Stomach (tissue), 9 donors: ENCODE data around the gene SCN2A. TPM values are rescaled to one million over a fixed set of nuclear protein-coding genes. Genes with fewer than 3 reads are reported as not detected.
A peak's percentile ranks its signal among the peaks of the same experiment; 100 is the strongest.

Source experiments
- DNase-seq, 2 donors: peaks; one replicate each; pipeline versions ENCODE4 v3.0.0 to v3.0.0-alpha.2; 2013 to 2019
- H3K27ac ChIP-seq, 5 donors: fragments of 200-600 bp in 4 of 5; sonication (generic) in 4 of 5; one replicate each; pipeline ENCODE4 v1.5.1; 2013 to 2019; ENCODE audit warnings: mild to moderate bottlenecking in 1 of 5, moderate library complexity in 1 of 5
- H3K27me3 ChIP-seq, 3 donors: fragments of 200-600 bp; sonication (generic); one replicate each; pipeline ENCODE4 v1.5.1; 2017 to 2019; ENCODE audit warnings: mixed run types in 1 of 3
- H3K36me3 ChIP-seq, 4 donors: fragments of 200-600 bp; sonication (generic); 1 replicate in 3 of 4; 2 replicates in 1 of 4; pipeline ENCODE4 v1.5.1; 2016 to 2019
- H3K4me1 ChIP-seq, 4 donors: fragments of 200-600 bp; sonication (generic); one replicate each; pipeline ENCODE4 v1.5.1; 2016 to 2019
- H3K4me3 ChIP-seq, 4 donors: fragments of 200-600 bp; sonication (generic) in 3 of 4; one replicate each; pipeline ENCODE4 v1.5.1; 2016 to 2019; ENCODE audit warnings: mild to moderate bottlenecking in 1 of 4
- H3K9me3 ChIP-seq, 4 donors: fragments of 200-600 bp; sonication (generic); one replicate each; pipeline ENCODE4 v1.5.1; 2016 to 2019
- EP300 ChIP-seq: sonication (generic); formaldehyde crosslinking; IDR thresholded peaks from one replicate; pipeline ENCODE4 v1.6.1; 2017; ENCODE audit warnings: antibody characterized with exemption
- POLR2A ChIP-seq, 4 donors: fragments of 450-650 bp; IDR thresholded peaks; one replicate each; pipeline ENCODE4 v1.6.1; 2016; ENCODE audit warnings: antibody characterized with exemption in 4 of 4, control low read depth in 2 of 4, mild to moderate bottlenecking in 1 of 4, moderate library complexity in 1 of 4
- POLR2AphosphoS5 ChIP-seq, 3 donors: sonication (generic); formaldehyde crosslinking; IDR thresholded peaks; one replicate each; pipeline ENCODE4 v1.6.1; 2016; ENCODE audit warnings: antibody characterized with exemption in 3 of 3
- WGBS, 5 donors: extraction: QIAGEN DNeasy Blood & Tissue Kit in 3 of 5; methylation state at CpG; one replicate each; pipeline versions ENCODE4 v1.1.5 to v1.1.7; 2013 to 2018; 5-methylcytosine and 5-hydroxymethylcytosine counted together
- intact Hi-C: fragments of 100-400 bp; cut with DNase I; formaldehyde crosslinking; loops from one replicate; pipeline ENCODE4 v1.15.1; 2023; ENCODE audit warnings: low total_unique reads
- polyA plus RNA-seq, 3 donors: library from polyadenylated mRNA; stranded (reverse); fragments of 200-250 nt; gene quantifications; one replicate each; pipeline ENCODE4 v1.2.3, GENCODE V29; 2013
- total RNA-seq, 5 donors: library from RNA; depleted of rRNA; stranded (reverse); fragments of >200 nt; gene quantifications; one replicate each; pipeline versions ENCODE4 v1.1.0 to v1.2.3, GENCODE V29; 2014 to 2016
- TF ChIP-seq, protein P1 (sequence below), 7 experiments: fragments of 450-650 bp in 4 of 7; fragments of 200-600 bp in 3 of 7; sonication (generic) in 3 of 7; IDR thresholded peaks; one replicate each; pipeline ENCODE4 v1.5.1; 2016 to 2019; ENCODE audit warnings: antibody characterized with exemption in 7 of 7, control low read depth in 2 of 7, mild to moderate bottlenecking in 1 of 7
- donor health status: healthy with polysubstance abuse.
- donor health status: Bipolar disorder and iron deficiency.
- donor health status: healthy.

The SCN2A gene
- total and polyA plus RNA-seq, 8 donors, result 0.06 to 4.1 (median 1.0) TPM; not detected in 2

DNA sequence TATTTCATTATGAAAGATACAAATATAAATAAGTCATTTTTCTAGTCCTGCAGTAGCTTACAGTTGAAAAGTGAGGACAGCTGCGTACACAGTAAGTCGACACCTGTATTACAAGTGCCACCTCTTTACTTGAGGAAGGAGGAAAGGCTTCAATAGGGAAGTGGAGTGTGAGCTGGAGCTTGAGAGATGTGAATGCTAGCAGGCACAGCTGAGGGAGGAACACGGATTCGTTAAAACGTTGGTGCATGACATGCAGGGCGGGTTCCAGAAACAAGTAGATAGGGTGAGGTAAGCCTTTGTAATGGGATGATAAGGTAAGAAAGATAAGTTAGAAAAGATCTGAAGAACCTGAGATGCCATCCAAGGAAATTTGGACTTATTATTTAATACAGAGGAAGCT lies 132.1 kb downstream of the SCN2A start:
- peak in 1 of 2 donors; percentile 21 for DNase-seq
- Histone ChIP-seq H3K36me3 (no peaks in the 10 kb centered on the region), H3K27me3 (no peaks in the 10 kb centered on the region), H3K9me3 (no peaks in the 10 kb centered on the region), H3K4me3 (no peak overlapping the region), H3K4me1 (peaks cover 0 to 8% (median 2%) of the 10 kb centered on the region in 4 donors), H3K27ac (no peak overlapping the region)
- TF ChIP-seq POLR2A (IDR thresholded peaks at IDR 0.05) (no peak), POLR2AphosphoS5 (IDR thresholded peaks at IDR 0.05) (no peak), EP300 (no peak)
- TF ChIP-seq, protein P1, sequence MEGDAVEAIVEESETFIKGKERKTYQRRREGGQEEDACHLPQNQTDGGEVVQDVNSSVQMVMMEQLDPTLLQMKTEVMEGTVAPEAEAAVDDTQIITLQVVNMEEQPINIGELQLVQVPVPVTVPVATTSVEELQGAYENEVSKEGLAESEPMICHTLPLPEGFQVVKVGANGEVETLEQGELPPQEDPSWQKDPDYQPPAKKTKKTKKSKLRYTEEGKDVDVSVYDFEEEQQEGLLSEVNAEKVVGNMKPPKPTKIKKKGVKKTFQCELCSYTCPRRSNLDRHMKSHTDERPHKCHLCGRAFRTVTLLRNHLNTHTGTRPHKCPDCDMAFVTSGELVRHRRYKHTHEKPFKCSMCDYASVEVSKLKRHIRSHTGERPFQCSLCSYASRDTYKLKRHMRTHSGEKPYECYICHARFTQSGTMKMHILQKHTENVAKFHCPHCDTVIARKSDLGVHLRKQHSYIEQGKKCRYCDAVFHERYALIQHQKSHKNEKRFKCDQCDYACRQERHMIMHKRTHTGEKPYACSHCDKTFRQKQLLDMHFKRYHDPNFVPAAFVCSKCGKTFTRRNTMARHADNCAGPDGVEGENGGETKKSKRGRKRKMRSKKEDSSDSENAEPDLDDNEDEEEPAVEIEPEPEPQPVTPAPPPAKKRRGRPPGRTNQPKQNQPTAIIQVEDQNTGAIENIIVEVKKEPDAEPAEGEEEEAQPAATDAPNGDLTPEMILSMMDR (IDR thresholded peaks at IDR 0.05), result no peak
- intact Hi-C loops, result no loop called here
- 34 to 53% (median 41%) methylated on average over 6 of the region's 6 CpGs for WGBS, 5 donors

DNA sequence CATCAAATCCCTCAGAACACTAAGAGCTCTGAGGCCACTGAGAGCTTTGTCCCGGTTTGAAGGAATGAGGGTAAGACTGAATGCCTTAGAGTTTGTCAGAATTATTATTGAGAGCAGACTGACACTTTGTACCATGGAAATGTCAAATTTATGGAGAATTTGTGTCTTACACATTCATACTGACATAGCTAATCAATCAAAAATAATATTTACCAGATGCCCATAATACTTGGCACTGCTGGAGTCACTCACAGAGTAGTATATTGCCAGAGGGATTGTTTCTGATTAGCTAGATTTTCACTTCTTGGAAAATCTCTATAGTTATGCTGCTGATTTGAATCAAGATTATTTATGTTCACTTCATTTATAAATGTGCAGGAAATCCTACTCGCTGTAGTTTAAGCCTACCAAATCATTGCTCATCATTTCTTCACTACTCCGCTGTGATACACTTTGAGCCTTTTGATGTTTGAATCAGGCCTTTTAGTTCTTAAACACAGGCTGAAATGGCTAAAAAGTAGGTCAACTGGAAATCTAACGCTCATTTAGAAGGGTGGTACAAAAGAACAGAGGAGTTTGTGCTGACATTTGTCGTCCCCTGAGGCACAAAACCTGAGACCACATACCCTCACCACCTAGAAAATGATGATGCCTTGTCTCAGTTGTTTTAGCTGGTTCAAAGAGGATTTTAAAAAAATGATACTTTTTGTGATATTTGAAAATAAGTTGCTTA lies 134.2 kb downstream of the SCN2A start:
- H3K4me3 ChIP-seq, result no peak overlapping the region
- H3K27me3 ChIP-seq, result no peaks in the 10 kb centered on the region
- intact Hi-C loops, result no loop called here
- no peaks in the 10 kb centered on the region for H3K36me3 ChIP-seq
- 71 to 84% (median 77%) methylated on average over 5 of the region's 5 CpGs for WGBS, 5 donors
- H3K4me1 ChIP-seq, result peaks cover 0 to 16% (median 6%) of the 10 kb centered on the region in 4 donors
- TF ChIP-seq POLR2AphosphoS5 (IDR thresholded peaks at IDR 0.05), result no peak
- TF ChIP-seq, protein P1 (IDR thresholded peaks at IDR 0.05), result no peak
- TF ChIP-seq EP300, result no peak
- no peak for TF ChIP-seq POLR2A (IDR thresholded peaks at IDR 0.05)
- H3K27ac ChIP-seq, result no peak overlapping the region
- no peak for DNase-seq
- H3K9me3 ChIP-seq, result no peaks in the 10 kb centered on the region

DNA sequence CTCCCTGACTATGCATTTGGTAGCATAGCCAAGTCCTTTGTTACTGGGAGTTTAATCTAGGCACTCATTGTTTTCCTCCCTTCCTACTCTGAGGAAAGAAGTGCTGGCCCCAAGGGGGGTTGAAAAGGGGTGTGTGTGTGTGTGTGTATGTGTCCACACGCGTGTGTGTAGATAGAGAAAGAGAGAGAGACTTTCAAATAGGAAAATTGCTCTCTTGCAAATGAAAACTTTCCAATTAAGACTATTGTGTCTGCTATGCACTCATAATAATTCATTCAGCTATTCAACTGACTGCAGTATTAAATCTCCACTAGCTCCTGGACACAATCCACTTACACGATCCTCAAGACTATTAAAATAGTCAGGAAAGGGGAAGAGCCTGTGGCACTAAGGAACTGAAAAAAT lies 137.4 kb downstream of the SCN2A start:
- Histone ChIP-seq H3K36me3 (no peaks in the 10 kb centered on the region), H3K27me3 (no peaks in the 10 kb centered on the region), H3K9me3 (no peaks in the 10 kb centered on the region), H3K27ac (no peak overlapping the region), H3K4me1 (peaks cover 0 to 9% (median 4%) of the 10 kb centered on the region in 4 donors), H3K4me3 (no peak overlapping the region)
- WGBS, 5 donors, result 15 to 37% (median 22%) methylated on average over 3 of the region's 3 CpGs
- intact Hi-C loops, result no loop called here
- TF ChIP-seq POLR2AphosphoS5 (IDR thresholded peaks at IDR 0.05), result no peak
- TF ChIP-seq, protein P1 (IDR thresholded peaks at IDR 0.05), result no peak
- TF ChIP-seq POLR2A (IDR thresholded peaks at IDR 0.05), result no peak
- no peak for TF ChIP-seq EP300
- peak in 1 of 2 donors; percentile 10 for DNase-seq

DNA sequence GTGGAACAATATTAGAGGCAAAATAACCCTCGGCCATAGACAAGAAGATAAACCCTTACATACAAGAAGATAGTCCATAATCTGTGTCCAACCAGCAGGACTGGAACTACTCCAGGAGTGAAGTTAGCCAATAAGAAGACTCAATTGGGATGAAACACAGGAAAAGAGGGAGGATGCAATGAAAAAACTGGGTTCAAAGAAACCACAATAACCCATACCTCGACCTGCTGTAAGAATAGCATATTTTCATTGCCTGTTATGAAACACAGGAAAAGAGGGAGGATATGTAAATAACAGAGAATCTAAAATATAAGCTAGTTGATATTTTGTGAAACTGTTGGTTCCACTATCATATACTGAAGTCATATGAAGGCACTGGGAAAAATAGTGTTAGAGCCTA lies 143.1 kb downstream of the SCN2A start:
- TF ChIP-seq POLR2AphosphoS5 (IDR thresholded peaks at IDR 0.05) (no peak), POLR2A (IDR thresholded peaks at IDR 0.05) (no peak), EP300 (no peak)
- TF ChIP-seq, protein P1 (IDR thresholded peaks at IDR 0.05), result no peak
- no peaks in the 10 kb centered on the region for H3K4me1 ChIP-seq
- H3K9me3 ChIP-seq, result no peaks in the 10 kb centered on the region
- no peak overlapping the region for H3K27ac ChIP-seq
- intact Hi-C loops, result no loop called here
- H3K36me3 ChIP-seq, result no peaks in the 10 kb centered on the region
- 68 to 94% (median 84%) methylated on average over 2 of the region's 2 CpGs for WGBS, 5 donors
- DNase-seq, result no peak
- no peak overlapping the region for H3K4me3 ChIP-seq
- no peaks in the 10 kb centered on the region for H3K27me3 ChIP-seq
